GM18951 (cell line): ENCODE measurements around the gene ACAD11.

Experiments
- POLR2A ChIP-seq: IDR thresholded peaks from 4 replicates; pipeline ENCODE4 v1.6.1; 2011; ENCODE audit warnings: mild to moderate bottlenecking; ENCODE audit not compliant: insufficient read length, insufficient read depth; ENCODE audit errors: extremely low read depth
- in situ Hi-C: fragments of 300-500 bp; cut with MboI; formaldehyde crosslinking; loops from one replicate; pipeline ENCODE4 v1.12.0; 2022; ENCODE audit warnings: low sequenced_read_pairs, mixed read lengths, inconsistent platforms; ENCODE audit not compliant: unreplicated experiment

The ACAD11 gene

DNA sequence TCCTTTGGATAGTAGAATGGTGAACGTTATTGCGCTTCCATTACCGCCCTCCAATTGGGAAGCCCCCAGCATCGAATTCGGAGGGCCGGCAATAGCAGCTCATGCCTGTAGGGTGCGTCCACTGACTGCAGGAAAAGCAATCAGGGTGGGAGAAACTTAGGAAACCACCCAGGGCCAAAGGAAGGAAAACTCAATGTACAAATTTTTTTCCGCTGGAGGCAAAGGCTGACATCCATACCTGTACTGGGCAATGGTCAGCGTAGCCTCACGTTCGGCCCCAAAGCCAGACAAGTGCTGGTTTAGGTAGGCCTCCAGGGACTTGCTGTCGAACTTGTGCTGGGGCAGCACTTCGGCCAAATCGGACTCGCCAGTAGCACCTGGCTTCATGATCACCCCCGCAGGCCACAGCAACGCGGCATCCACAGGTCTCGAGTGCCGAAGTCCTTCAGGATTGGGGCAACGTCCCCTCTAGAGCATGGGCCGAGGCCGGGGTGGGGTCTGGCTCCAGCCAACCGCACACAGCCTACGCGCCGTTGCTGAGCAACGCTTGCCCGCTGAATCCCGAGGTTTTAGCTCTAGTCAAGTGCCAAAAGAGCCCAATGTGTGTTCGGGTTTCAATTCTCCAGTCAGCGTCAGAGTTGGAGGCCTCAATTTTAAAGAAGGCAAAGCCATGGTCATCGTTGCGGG is at the start of gene ACAD11:
Gene ACAD11 (minus strand): TSS at position 445 of the 687 bp plus-strand sequence. CDS start 58 bp downstream, at position 387.
- in situ Hi-C loops, result no loop called here
- TF ChIP-seq POLR2A, result no peak

- in situ Hi-C loops, result no loop called here
- no peak for TF ChIP-seq POLR2A
Observed at GRCh38 chr3:132703733-132704132, 44.1 kb upstream of the ACAD11 start.

- in situ Hi-C loops, result no loop called here
- TF ChIP-seq POLR2A, result no peak
Observed at GRCh38 chr3:132695422-132695821, 35.8 kb upstream of the ACAD11 start.

- in situ Hi-C loops, result no loop called here
- TF ChIP-seq POLR2A, result no peak
Observed at GRCh38 chr3:132694991-132695390, 35.4 kb upstream of the ACAD11 start.

DNA sequence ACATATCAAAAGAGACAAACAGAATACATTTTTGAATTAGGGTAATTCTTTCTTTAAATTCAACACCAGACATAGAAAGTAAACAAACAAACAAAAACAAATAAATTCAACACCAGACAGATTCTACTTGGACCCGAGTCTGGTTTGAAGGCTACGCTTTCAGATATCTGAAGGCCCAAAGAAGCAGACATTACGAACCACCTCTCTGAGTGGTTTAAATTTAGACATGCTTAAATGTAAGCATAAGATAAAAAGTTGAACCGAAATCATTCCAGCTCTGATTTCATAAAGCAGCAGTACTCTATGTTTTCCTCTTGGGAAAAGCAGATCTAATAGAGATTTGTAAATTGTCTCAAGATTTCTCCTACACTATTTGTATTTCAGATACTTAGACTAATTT is 30.4 kb upstream of the ACAD11 start:
- in situ Hi-C loops, result no loop called here
- no peak for TF ChIP-seq POLR2A

GRCh38 chr3:132682201-132682600 is 22.6 kb upstream of the ACAD11 start:
- in situ Hi-C loops, result no loop called here
- no peak for TF ChIP-seq POLR2A

GRCh38 chr3:132681421-132681820 is 21.8 kb upstream of the ACAD11 start:
- no peak for TF ChIP-seq POLR2A
- in situ Hi-C loops, result no loop called here

GRCh38 chr3:132679911-132680310 is 20.3 kb upstream of the ACAD11 start:
- TF ChIP-seq POLR2A, result no peak
- in situ Hi-C loops, result no loop called here

DNA sequence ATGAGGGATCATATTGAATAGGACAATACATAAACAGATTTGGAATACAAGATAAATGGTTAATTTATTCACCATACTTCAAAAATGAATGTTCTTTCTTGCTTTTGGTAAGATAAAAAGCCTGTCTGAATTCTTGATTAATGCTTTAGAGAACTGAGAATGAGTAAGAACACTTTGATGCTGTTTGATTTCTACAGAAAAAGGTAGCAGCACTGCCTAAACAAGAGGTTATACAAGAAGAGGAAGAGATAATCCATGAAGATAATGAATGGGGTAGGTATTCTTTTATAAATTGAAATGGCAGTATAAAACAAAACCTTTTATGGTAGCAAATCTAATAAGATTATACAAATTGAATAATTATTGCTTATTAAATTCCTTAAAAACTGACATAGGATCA is 15.8 kb upstream of the ACAD11 start:
- in situ Hi-C loops, result no loop called here
- no peak for TF ChIP-seq POLR2A

GRCh38 chr3:132669256-132669777 is 9.7 kb upstream of the ACAD11 start:
- no peak for TF ChIP-seq POLR2A
- in situ Hi-C loops, result no loop called here

DNA sequence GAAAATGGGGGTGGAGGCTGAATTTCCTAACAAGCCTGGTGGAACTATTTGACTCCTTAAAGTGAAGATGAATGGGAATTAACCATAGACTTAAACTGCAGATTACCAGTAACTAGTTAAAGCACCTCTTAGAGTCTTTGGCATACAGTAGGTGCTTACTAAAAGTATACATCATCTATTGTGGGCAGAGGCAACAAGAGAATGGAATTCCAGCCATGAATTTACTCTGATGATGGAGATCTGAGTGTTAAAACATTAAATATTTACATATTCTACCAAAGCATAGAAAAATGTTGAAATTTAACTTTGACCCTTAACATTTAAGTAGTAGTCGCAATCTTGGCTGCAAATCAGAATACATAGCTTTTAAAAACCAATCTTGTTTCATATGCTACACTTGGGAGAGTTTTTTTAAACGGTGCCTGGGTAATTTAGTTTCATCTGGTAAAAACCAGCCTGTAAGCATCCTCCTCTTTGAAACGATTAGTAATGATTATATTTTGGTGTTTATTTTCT is 5.7 kb upstream of the ACAD11 start:
- no peak for TF ChIP-seq POLR2A
- in situ Hi-C loops, result no loop called here

DNA sequence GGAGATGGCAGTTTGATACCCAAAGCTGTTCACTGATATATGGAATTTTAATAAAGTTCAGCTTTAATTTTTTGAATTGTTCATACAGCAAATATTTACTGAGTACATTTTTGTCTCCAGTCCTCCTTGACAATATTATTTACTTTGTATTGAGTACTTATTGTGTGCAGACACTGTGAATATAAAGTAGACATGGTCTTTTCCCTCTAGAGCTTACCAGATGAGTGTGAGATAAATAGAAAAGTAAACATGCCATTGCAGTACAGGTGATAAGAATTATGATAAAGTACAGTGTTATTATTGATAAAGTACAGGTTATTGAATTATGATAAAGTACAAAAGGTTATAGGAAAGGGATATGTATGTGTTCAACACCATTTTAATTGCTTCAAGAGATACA is 2.6 kb upstream of the ACAD11 start:
- in situ Hi-C loops, result no loop called here
- TF ChIP-seq POLR2A, result no peak

DNA sequence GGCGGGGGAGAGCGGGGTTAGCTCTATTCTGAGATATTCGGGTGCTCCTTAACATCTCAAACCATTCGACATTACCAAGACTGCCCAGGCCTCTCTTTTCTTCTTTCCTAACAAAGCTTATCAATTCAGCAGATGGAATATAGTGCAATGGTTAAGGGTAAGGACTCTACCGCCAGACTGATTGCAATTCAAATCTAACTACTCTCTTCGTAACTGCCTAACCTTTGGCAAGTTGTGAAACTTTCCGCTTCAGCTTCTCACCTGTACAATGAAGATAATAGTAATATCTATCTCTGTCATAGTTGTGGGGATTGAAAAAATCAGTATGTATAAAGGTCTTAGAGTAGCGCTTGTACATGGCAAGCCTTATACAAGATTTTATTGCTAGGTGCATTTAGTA is 1.5 kb upstream of the ACAD11 start:
- TF ChIP-seq POLR2A, result no peak
- in situ Hi-C loops, result no loop called here

GRCh38 chr3:132660811-132661070 is 1.1 kb upstream of the ACAD11 start:
- in situ Hi-C loops, result no loop called here
- TF ChIP-seq POLR2A, result no peak

DNA sequence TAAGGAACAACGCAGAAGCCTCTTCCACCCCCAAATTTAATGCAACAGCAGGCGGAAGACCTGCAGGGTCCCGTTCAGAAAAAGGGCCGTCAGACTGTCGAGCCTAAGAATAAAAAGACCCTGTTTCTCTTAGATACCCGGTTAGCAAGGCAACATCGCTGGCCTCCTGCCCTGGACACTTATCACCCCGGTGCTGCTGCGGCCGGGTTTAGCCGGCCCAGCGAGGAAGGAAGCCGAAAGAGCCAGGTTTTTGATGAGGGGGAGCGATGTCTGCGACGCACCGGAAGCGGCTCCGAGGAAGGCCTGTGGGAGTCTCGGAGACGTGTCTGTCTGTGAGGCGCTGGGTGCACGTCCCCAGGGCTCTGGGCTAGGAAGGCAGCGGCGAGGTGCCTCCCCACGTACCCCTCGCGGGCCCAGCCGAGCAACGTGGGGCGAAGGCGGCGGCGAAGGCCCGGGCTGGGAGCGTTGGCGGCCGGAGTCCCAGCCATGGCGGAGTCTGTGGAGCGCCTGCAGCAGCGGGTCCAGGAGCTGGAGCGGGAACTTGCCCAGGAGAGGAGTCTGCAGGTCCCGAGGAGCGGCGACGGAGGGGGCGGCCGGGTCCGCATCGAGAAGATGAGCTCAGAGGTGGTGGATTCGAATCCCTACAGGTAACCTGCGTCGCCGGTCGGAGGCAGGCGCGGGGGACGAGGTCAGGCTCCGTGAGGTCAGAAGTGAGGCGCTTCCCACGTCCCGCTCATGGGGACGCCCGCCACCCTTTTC is 622 bp upstream of the ACAD11 start, which contains the start of gene UBA5:
Gene UBA5 (plus strand): TSS at position 278 of the 759 bp plus-strand sequence. CDS start 209 bp downstream, at position 487.
- in situ Hi-C loops, result no loop called here
- peak; percentile 87 for TF ChIP-seq POLR2A
